Right lobe of liver (tissue), 6 donors: Measurements from ENCODE around the gene RIPK4. TPM values are rescaled to one million over a fixed set of nuclear protein-coding genes. Genes with fewer than 3 reads are reported as not detected.

Experiments used
- ATAC-seq, 4 donors: fragments of 200-7000 bp; cut with Tn5 transposase; one replicate each; pipeline ENCODE4 v1.9.1; 2020; ENCODE audit warnings: mild to moderate bottlenecking in 4 of 4, moderate library complexity in 4 of 4
- DNase-seq, 3 donors: peaks; one replicate each; pipeline ENCODE4 v3.0.0-alpha.2; 2020
- H3K27ac ChIP-seq, 3 donors: fragments of 200-600 bp; one replicate each; pipeline ENCODE4 v1.8.0; 2022
- H3K27me3 ChIP-seq, 2 donors: fragments of 200-600 bp; one replicate each; pipeline ENCODE4 v1.8.0; 2022
- H3K36me3 ChIP-seq, 4 donors: fragments of 200-600 bp; sonication (generic) in 1 of 4; one replicate each; pipeline versions ENCODE4 v1.5.1 to v1.8.0; 2017 to 2022; ENCODE audit warnings: control low read depth in 1 of 4
- H3K4me1 ChIP-seq, 4 donors: fragments of 200-600 bp; sonication (generic) in 1 of 4; one replicate each; pipeline versions ENCODE4 v1.5.1 to v1.8.0; 2017 to 2022; ENCODE audit warnings: control low read depth in 1 of 4
- H3K4me3 ChIP-seq, 3 donors: fragments of 200-600 bp; one replicate each; pipeline ENCODE4 v1.8.0; 2022
- H3K9me3 ChIP-seq, 4 donors: fragments of 200-600 bp; sonication (generic) in 1 of 4; one replicate each; pipeline versions ENCODE4 v1.5.1 to v1.8.0; 2017 to 2022; ENCODE audit warnings: control low read depth in 1 of 4
- POLR2A ChIP-seq: fragments of 450-650 bp; IDR thresholded peaks from one replicate; pipeline ENCODE4 v1.6.1; 2017; ENCODE audit warnings: antibody characterized with exemption, mild to moderate bottlenecking
- WGBS: methylation state at CpG from one replicate; pipeline ENCODE4 v1.1.6; 2018; ENCODE audit warnings: low coverage, low lambda C conversion rate; ENCODE audit not compliant: insufficient coverage; ENCODE audit errors: missing lambda C conversion rate; 5-methylcytosine and 5-hydroxymethylcytosine counted together
- intact Hi-C, 2 donors: fragments of 100-400 bp; cut with DNase I; formaldehyde crosslinking; loops; one replicate each; pipeline versions ENCODE4 v1.11.2 to v1.14.1; 2022
- total RNA-seq, 6 experiments: library from RNA; depleted of rRNA in 2 of 6; stranded (reverse); fragments of >200 nt in 2 of 6; fragmentation: NEBNext Ultra II Directional in 3 of 6; extraction: Animal tissue kit (Norgen Biotek cat#: 25700) in 3 of 6; gene quantifications; one replicate each; pipeline versions ENCODE4 v1.1.0 to v1.2.4, GENCODE V29; 2016 to 2023
- TF ChIP-seq, protein P1 (sequence below), 4 donors: fragments of 200-600 bp in 3 of 4; fragments of 450-650 bp in 1 of 4; IDR thresholded peaks; one replicate each; pipeline versions ENCODE4 v1.5.1 to v1.8.0; 2016 to 2022; ENCODE audit warnings: antibody characterized with exemption in 4 of 4, mild to moderate bottlenecking in 2 of 4
- donor health status: DM: no; HTN: yes; CAD: no.
- donor health status: DM: no; HTN: no; CAD: no.
- donor health status: DM: no; HTN: no; CAD: no.
- donor health status: DM: no; HTN: yes; CAD: no.
- donor health status: DM: no; HTN: yes; CAD: no.

The RIPK4 gene
- total RNA-seq, 6 experiments from 2014 or later, result 6.7 to 18.7 (median 12.7) TPM

DNA sequence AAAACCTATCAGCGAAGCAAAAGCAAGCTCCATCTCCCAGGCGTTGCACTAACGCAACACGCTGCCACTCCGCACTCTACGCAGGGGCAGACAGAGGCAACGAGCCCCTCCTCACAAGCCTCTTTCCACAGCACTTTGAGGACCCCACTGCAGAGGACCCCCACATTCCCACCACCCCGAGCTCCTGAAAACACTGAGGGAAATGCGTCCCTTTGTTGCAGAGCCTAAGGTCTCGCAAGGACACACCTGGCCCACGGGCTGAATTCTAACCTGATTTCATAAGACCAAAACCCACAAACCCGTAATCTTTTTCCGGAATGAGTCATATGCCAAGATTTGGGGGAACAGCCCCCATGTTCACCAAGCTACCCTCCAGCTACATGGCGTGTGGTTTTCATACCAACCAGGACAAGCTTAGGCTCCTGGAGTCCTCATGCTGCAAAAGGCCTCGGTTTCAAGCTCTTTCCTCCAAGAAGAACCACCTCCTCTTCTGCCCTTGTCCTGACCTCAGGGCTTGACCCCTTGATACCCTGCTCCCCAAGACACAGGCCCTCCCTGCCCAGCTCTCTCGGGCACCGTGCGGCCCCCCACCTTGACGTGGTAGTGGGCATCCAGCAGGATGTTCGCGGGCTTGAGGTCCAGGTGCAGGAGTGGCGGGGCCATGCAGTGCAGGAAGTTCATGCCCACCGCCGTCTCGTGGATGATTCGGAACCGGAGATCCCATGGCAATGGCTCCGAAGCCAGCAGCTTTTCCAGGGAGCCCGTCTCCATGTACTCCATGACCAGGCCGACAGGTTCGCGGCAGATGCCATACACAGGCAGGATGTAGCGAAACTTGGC is 10.7 kb downstream of the RIPK4 start:
- no peak for ATAC-seq
- H3K9me3 ChIP-seq, result no peaks in the 10 kb centered on the region
- no peaks in the 10 kb centered on the region for H3K27me3 ChIP-seq
- no peak for TF ChIP-seq POLR2A
- TF ChIP-seq, protein P1, sequence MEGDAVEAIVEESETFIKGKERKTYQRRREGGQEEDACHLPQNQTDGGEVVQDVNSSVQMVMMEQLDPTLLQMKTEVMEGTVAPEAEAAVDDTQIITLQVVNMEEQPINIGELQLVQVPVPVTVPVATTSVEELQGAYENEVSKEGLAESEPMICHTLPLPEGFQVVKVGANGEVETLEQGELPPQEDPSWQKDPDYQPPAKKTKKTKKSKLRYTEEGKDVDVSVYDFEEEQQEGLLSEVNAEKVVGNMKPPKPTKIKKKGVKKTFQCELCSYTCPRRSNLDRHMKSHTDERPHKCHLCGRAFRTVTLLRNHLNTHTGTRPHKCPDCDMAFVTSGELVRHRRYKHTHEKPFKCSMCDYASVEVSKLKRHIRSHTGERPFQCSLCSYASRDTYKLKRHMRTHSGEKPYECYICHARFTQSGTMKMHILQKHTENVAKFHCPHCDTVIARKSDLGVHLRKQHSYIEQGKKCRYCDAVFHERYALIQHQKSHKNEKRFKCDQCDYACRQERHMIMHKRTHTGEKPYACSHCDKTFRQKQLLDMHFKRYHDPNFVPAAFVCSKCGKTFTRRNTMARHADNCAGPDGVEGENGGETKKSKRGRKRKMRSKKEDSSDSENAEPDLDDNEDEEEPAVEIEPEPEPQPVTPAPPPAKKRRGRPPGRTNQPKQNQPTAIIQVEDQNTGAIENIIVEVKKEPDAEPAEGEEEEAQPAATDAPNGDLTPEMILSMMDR (IDR thresholded peaks at IDR 0.05), result no peak
- H3K4me3 ChIP-seq, result no peak overlapping the region
- intact Hi-C loops, result no loop called here
- peak in 1 of 3 donors; percentile 22 for DNase-seq
- H3K4me1 ChIP-seq, result peaks cover 0 to 53% (median 27%) of the 10 kb centered on the region in 4 donors
- H3K27ac ChIP-seq, result no peak overlapping the region
- H3K36me3 ChIP-seq, result peaks cover 0 to 12% (median 5%) of the 10 kb centered on the region in 4 donors
- WGBS, result 77% methylated on average over 9 of the region's 33 CpGs

DNA sequence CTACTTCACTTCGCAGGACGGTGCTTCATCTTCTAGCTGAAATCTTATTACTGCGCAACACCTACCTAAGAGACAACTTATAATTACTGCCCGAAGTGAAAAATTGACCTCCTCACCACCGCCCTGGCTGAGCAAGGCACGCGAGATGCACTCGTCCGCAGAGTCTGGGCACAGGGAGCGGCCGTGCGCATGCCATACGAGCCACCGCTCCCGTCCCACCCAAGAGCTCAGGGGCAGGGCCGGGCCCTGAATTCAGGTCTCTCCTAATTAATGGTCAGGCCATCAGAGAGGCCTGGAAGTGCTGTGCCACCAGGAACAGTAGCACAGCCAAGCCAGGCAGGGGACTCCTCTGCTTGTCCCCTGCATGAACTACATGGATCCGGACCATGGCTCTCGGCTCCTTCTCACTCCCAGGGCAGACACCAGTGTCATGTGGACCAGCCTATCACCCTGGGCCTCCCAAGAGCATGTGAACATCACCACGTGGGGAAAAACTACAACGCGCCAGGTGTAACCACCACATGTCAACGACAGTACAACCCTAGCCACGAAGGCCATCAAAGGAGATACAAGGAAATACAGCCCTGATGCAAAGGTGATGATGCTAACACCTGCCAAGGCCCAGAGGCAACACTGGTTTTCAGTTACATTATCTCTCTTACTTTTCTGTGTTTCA is 11.5 kb downstream of the RIPK4 start:
- no peak for ATAC-seq
- TF ChIP-seq, protein P1 (IDR thresholded peaks at IDR 0.05), result no peak
- TF ChIP-seq POLR2A, result no peak
- Histone ChIP-seq H3K9me3 (no peaks in the 10 kb centered on the region), H3K4me3 (no peak overlapping the region), H3K27ac (no peak overlapping the region), H3K4me1 (peaks cover 0 to 53% (median 28%) of the 10 kb centered on the region in 4 donors), H3K36me3 (peaks cover 0 to 12% (median 5%) of the 10 kb centered on the region in 4 donors), H3K27me3 (no peaks in the 10 kb centered on the region)
- intact Hi-C loops, result no loop called here
- no peak for DNase-seq
- WGBS, result 92% methylated on average over 11 of the region's 23 CpGs

- intact Hi-C loops, result no loop called here
- ATAC-seq, result no peak
- no peaks in the 10 kb centered on the region for H3K27me3 ChIP-seq
- H3K9me3 ChIP-seq, result no peaks in the 10 kb centered on the region
- no peak overlapping the region for H3K27ac ChIP-seq
- DNase-seq, result no peak
- peaks cover 0 to 12% (median 5%) of the 10 kb centered on the region in 4 donors for H3K36me3 ChIP-seq
- peaks cover 0 to 55% (median 28%) of the 10 kb centered on the region in 4 donors for H3K4me1 ChIP-seq
- no CpG with 5 or more reads among the region's 10 CpGs for WGBS
- no peak overlapping the region for H3K4me3 ChIP-seq
- TF ChIP-seq, protein P1 (IDR thresholded peaks at IDR 0.05), result no peak
- no peak for TF ChIP-seq POLR2A
Observed at GRCh38 chr21:41754479-41754891, 12.4 kb downstream of the RIPK4 start.

- H3K27ac ChIP-seq, result peak overlapping the region in 1 of 3 donors; percentile 68
- intact Hi-C loops, result no loop called here
- H3K4me1 ChIP-seq, result peaks cover 0 to 44% (median 22%) of the 10 kb centered on the region in 4 donors
- H3K4me3 ChIP-seq, result no peak overlapping the region
- TF ChIP-seq POLR2A, result no peak
- no peak for ATAC-seq
- H3K9me3 ChIP-seq, result no peaks in the 10 kb centered on the region
- DNase-seq, result no peak
- peaks cover 0 to 23% (median 11%) of the 10 kb centered on the region in 4 donors for H3K36me3 ChIP-seq
- WGBS, result 59% methylated on average over 16 of the region's 16 CpGs
- H3K27me3 ChIP-seq, result no peaks in the 10 kb centered on the region
Observed at GRCh38 chr21:41753006-41753898, 13.6 kb downstream of the RIPK4 start.
